Calu3 (cell line): ENCODE measurements around the gene ECT2. TPM values are rescaled to one million over a fixed set of nuclear protein-coding genes. Genes with fewer than 3 reads are reported as not detected.

Source experiments
- BruUV-seq: library from RNA; stranded (reverse); fragments of 400-500 nt; replicated peaks from 2 replicates; lab custom pipeline; 2021; lab: Mats Ljungman, UMichigan
- CTCF ChIA-PET: fragments of 300-600 bp; sonication (Branson Sonifier 250); formaldehyde crosslinking; loops from one replicate; lab custom pipeline; 2022; ENCODE audit warnings: antibody characterized with exemption; lab: Charles Lee
- DNase-seq: peaks from one replicate; pipeline ENCODE4 v3.0.0; 2022
- H3K27ac Mint-ChIP-seq: one replicate; pipeline ENCODE4 v1.8.0; 2022; ENCODE audit warnings: mixed read lengths; ENCODE audit not compliant: unreplicated experiment
- H3K27me3 Mint-ChIP-seq: one replicate; pipeline ENCODE4 v1.8.0; 2022; ENCODE audit warnings: mixed read lengths; ENCODE audit not compliant: unreplicated experiment
- H3K36me3 Mint-ChIP-seq: one replicate; pipeline ENCODE4 v1.8.0; 2022; ENCODE audit warnings: mild to moderate bottlenecking, moderate library complexity, mixed read lengths; ENCODE audit not compliant: insufficient read depth, unreplicated experiment
- H3K4me1 Mint-ChIP-seq: one replicate; pipeline ENCODE4 v1.8.0; 2022; ENCODE audit warnings: mild to moderate bottlenecking, low read depth, mixed read lengths; ENCODE audit not compliant: unreplicated experiment
- H3K4me3 Mint-ChIP-seq: one replicate; pipeline ENCODE4 v1.8.0; 2022; ENCODE audit warnings: mild to moderate bottlenecking, low read depth, moderate library complexity, mixed read lengths; ENCODE audit not compliant: unreplicated experiment
- H3K9me3 Mint-ChIP-seq: one replicate; pipeline ENCODE4 v1.8.0; 2022; ENCODE audit warnings: low read depth, mixed read lengths; ENCODE audit not compliant: unreplicated experiment
- intact Hi-C: fragments of 100-400 bp; cut with micrococcal nuclease; formaldehyde crosslinking; loops from one replicate; pipeline ENCODE4 v1.10.0; 2022; ENCODE audit not compliant: unreplicated experiment
- total RNA-seq: library from RNA; stranded (reverse); gene quantifications from 2 replicates; pipeline ENCODE4 v1.2.3, GENCODE V29; 2022
- TF ChIP-seq, protein P1 (sequence below): fragments of 200-600 bp; IDR thresholded peaks from one replicate; pipeline ENCODE4 v1.8.0; 2022; ENCODE audit warnings: antibody characterized with exemption; ENCODE audit not compliant: unreplicated experiment

Gene ECT2
- total RNA-seq, 1 experiment from 2014 or later, result 201 TPM

DNA sequence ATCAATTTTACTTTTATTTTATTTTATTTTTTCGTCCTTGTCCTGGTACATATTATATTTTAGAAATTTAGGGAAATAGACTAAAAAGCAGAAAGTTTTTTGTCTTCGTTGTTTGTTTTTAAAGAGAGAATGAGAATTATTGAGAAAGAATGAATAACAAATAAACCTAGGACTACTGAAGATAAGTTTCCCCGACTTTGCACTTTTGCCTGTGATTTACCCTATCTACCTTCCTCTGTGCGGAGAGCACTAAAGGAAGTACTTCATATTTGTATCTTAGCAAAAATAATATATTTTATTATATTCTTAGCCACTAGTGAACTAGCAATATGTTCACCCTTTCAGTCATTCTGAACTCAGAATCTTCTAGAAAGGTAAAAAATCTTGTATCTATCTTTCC lies 60.6 kb downstream of the ECT2 start:
- TF ChIP-seq, protein P1, sequence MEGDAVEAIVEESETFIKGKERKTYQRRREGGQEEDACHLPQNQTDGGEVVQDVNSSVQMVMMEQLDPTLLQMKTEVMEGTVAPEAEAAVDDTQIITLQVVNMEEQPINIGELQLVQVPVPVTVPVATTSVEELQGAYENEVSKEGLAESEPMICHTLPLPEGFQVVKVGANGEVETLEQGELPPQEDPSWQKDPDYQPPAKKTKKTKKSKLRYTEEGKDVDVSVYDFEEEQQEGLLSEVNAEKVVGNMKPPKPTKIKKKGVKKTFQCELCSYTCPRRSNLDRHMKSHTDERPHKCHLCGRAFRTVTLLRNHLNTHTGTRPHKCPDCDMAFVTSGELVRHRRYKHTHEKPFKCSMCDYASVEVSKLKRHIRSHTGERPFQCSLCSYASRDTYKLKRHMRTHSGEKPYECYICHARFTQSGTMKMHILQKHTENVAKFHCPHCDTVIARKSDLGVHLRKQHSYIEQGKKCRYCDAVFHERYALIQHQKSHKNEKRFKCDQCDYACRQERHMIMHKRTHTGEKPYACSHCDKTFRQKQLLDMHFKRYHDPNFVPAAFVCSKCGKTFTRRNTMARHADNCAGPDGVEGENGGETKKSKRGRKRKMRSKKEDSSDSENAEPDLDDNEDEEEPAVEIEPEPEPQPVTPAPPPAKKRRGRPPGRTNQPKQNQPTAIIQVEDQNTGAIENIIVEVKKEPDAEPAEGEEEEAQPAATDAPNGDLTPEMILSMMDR, result no peak
- DNase-seq, result no peak
- intact Hi-C loops, result loop anchor here (2.0 kb wide), 1 partner anchor 742 kb away; no protein-coding TSS in a partner anchor
- Mint-ChIP-seq H3K27ac (no peak overlapping the region), H3K27me3 (no peaks in the 10 kb centered on the region), H3K4me3 (no peak overlapping the region), H3K9me3 (no peaks in the 10 kb centered on the region), H3K4me1 (no peaks in the 10 kb centered on the region), H3K36me3 (peaks cover 45% of the 10 kb centered on the region)
- BruUV-seq, result no TSS peak
- CTCF ChIA-PET, result no interaction called here

DNA sequence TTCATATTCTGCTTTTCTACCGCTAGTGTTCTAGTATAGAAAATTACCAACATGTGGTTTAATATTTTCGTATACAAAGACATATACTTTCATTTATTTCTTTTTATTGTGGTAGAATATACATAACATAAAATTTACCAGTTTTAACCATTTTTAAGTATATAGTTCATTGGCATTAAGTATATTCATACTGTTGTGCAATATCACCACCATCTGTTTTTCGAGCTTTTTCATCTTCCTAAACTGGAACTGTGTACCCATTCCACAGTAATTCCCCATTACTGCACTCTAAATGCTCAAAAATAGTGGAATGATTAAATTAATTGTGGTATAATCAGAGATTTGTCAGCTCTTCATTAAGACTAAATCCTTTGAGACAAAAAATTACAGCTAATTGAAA lies 62.9 kb downstream of the ECT2 start:
- no peak for DNase-seq
- Mint-ChIP-seq H3K27ac (no peak overlapping the region), H3K27me3 (no peaks in the 10 kb centered on the region), H3K4me1 (no peaks in the 10 kb centered on the region), H3K9me3 (no peaks in the 10 kb centered on the region), H3K36me3 (peaks cover 42% of the 10 kb centered on the region), H3K4me3 (no peak overlapping the region)
- TF ChIP-seq, protein P1, result no peak
- CTCF ChIA-PET, result interaction anchor here (0.6 kb wide), 1 partner anchor 20 kb away, joined by 3 read pairs; no protein-coding TSS in a partner anchor
- intact Hi-C loops, result no loop called here
- no TSS peak for BruUV-seq

DNA sequence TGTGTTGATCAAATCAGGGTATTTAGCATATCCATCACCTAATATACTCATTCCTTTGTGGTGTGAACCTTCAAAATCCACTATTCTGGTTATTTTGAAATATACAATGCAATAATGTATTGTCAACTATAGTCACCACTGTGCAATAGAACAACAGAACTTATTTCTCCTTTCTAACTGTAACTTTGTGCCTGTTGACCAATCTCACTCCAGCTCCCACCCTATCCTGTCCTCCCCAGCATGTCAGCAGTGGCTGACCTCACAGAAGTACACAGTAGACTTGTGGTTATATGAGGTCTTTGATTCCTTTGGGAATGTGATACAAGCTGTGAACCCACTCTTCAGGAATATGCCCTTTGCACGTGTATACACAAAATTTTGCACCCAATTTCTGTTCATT lies 64.2 kb downstream of the ECT2 start:
- Mint-ChIP-seq H3K4me3 (no peak overlapping the region), H3K27me3 (no peaks in the 10 kb centered on the region), H3K9me3 (no peaks in the 10 kb centered on the region), H3K36me3 (peaks cover 32% of the 10 kb centered on the region), H3K4me1 (no peaks in the 10 kb centered on the region), H3K27ac (no peak overlapping the region)
- intact Hi-C loops, result no loop called here
- TF ChIP-seq, protein P1, result no peak
- CTCF ChIA-PET, result no interaction called here
- DNase-seq, result no peak
- BruUV-seq, result no TSS peak

DNA sequence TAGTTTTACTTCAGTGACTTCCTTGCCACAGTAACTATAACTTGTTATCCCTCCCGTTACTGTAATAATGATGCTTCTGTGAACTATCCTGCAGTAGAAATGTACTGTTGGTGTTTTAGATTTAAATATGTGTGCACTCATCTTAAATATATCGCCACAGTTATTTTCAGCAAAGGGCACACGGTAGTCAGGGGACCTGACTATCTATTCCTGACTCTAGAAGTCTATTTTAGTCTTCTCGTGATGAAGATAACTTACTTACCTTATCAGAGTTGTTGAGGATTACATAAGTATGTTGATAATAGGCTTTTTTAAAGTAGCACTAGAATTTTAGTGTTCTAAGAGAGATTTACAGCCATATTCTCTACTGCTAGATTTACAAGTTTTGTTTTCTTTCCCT lies 65.3 kb downstream of the ECT2 start:
- Mint-ChIP-seq H3K9me3 (no peaks in the 10 kb centered on the region), H3K4me3 (no peak overlapping the region), H3K4me1 (no peaks in the 10 kb centered on the region), H3K27ac (no peak overlapping the region), H3K27me3 (no peaks in the 10 kb centered on the region), H3K36me3 (peaks cover 42% of the 10 kb centered on the region)
- BruUV-seq, result no TSS peak
- intact Hi-C loops, result no loop called here
- CTCF ChIA-PET, result interaction anchor here (0.5 kb wide), 1 partner anchor 212 kb away, joined by 6 read pairs; no protein-coding TSS in a partner anchor
- TF ChIP-seq, protein P1, result no peak
- DNase-seq, result no peak
